Neural progenitor cell (in vitro differentiated cells): ENCODE measurements around the gene OR10AG1. TPM values are rescaled to one million over a fixed set of nuclear protein-coding genes. Genes with fewer than 3 reads are reported as not detected.

ENCODE experiments used
- DNase-seq: peaks from one replicate; pipeline ENCODE4 v3.0.0-alpha.2; 2016; ENCODE audit warnings: low spot score
- H2AFZ ChIP-seq: fragments of 200-600 bp; sonication (generic); replicated peaks from 2 replicates; pipeline ENCODE4 v1.6.1; 2016; ENCODE audit warnings: antibody characterized with exemption
- H3F3A ChIP-seq: fragments of 200-600 bp; sonication (generic); 2 replicates; pipeline ENCODE4 v1.6.1; 2016; ENCODE audit warnings: antibody characterized with exemption, low read depth
- H3K27ac ChIP-seq: fragments of 200-600 bp; sonication (generic); 2 replicates; pipeline ENCODE4 v1.5.1; 2016; ENCODE audit warnings: mild to moderate bottlenecking
- H3K27me3 ChIP-seq: fragments of 200-600 bp; sonication (generic); 2 replicates; pipeline ENCODE4 v1.6.1; 2016; ENCODE audit warnings: mild to moderate bottlenecking, moderate library complexity
- H3K36me3 ChIP-seq: fragments of 200-600 bp; sonication (generic); 2 replicates; pipeline ENCODE4 v1.5.1; 2016
- H3K4me1 ChIP-seq: fragments of 200-600 bp; sonication (generic); 2 replicates; pipeline ENCODE4 v1.6.1; 2016; ENCODE audit warnings: mixed run types
- H3K4me2 ChIP-seq: fragments of 200-600 bp; sonication (generic); 2 replicates; pipeline ENCODE4 v1.6.1; 2016
- H3K4me3 ChIP-seq: fragments of 200-600 bp; sonication (generic); 2 replicates; pipeline ENCODE4 v1.5.1; 2016
- H3K79me2 ChIP-seq: fragments of 200-600 bp; sonication (generic); 2 replicates; pipeline ENCODE4 v1.6.1; 2016; ENCODE audit warnings: low read depth
- H3K9ac ChIP-seq: fragments of 200-600 bp; sonication (generic); 2 replicates; pipeline ENCODE4 v1.6.1; 2016
- H3K9me3 ChIP-seq: fragments of 200-600 bp; sonication (generic); 2 replicates; pipeline ENCODE4 v1.5.1; 2016; ENCODE audit warnings: low read depth
- H4K20me1 ChIP-seq: fragments of 200-600 bp; sonication (generic); 2 replicates; pipeline ENCODE4 v1.6.1; 2016; ENCODE audit warnings: low read depth
- H3K27ac Mint-ChIP-seq: 3 replicates; pipeline ENCODE4 v1.8.0; 2021; ENCODE audit warnings: mixed read lengths
- H3K27me3 Mint-ChIP-seq: 2 replicates; pipeline ENCODE4 v1.8.0; 2022; ENCODE audit warnings: low read depth, mild to moderate bottlenecking, inconsistent platforms, moderate library complexity, mixed read lengths; ENCODE audit not compliant: insufficient read depth
- H3K36me3 Mint-ChIP-seq: 3 replicates; pipeline ENCODE4 v1.8.0; 2021; ENCODE audit warnings: mixed read lengths
- H3K4me1 Mint-ChIP-seq: 3 replicates; pipeline ENCODE4 v1.8.0; 2021; ENCODE audit warnings: mixed read lengths
- H3K4me3 Mint-ChIP-seq: 3 replicates; pipeline ENCODE4 v1.8.0; 2021; ENCODE audit warnings: mild to moderate bottlenecking, moderate library complexity, mixed read lengths
- H3K9me3 Mint-ChIP-seq: 3 replicates; pipeline ENCODE4 v1.8.0; 2020; ENCODE audit warnings: mixed read lengths
- CTCF ChIP-seq: fragments of 200-600 bp; sonication (generic); IDR thresholded peaks from 2 replicates; pipeline ENCODE4 v1.5.1; 2017; ENCODE audit warnings: antibody characterized with exemption, mild to moderate bottlenecking
- EZH2 ChIP-seq: fragments of 200-600 bp; sonication (generic); IDR thresholded peaks from 2 replicates; pipeline ENCODE4 v1.6.1; 2017; ENCODE audit warnings: antibody characterized with exemption, mild to moderate bottlenecking, moderate library complexity
- EZH2phosphoT487 ChIP-seq: fragments of 200-600 bp; sonication (generic); IDR thresholded peaks from 2 replicates; pipeline ENCODE4 v1.6.1; 2017; ENCODE audit warnings: antibody characterized with exemption
- total RNA-seq: library from RNA; depleted of rRNA; stranded (reverse); fragments of >200 nt; gene quantifications from 2 replicates; pipeline ENCODE4 v1.2.3, GENCODE V29; 2015; ENCODE audit warnings: low replicate concordance

The OR10AG1 gene
- total RNA-seq, 1 donor from 2014 or later: not detected

DNA sequence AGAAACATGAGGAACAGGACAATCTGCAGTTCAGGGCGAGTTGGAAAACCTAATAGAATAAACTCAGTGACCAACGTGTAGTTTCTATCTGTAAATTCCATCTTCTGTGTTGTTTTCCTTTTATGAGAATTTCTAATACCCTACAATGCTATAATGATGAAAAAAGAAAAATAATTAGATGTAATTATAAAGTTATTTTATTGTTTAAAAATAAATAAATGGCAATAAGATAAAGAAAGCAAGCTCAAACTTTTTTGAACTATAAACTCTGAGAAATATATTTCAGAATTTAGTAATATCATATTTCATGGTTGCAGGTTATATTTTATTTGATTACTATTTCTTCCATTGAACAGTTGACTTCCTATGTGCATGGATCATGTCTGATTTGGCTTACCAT, 33.4 kb downstream of the OR10AG1 start, which contains the start of gene OR5I1:
Gene OR5I1, minus strand, starts transcription at position 101 of the 400 bp plus-strand sequence. Its CDS starts 0 bp downstream, at position 101.
- no peak within 1 kb of the TSS for H3K27ac ChIP-seq
- H3K27me3 ChIP-seq: no peaks in the 10 kb centered on the region
- TF ChIP-seq EZH2 (no peak), CTCF (no peak), EZH2phosphoT487 (no peak)
- H2AFZ ChIP-seq: no peak within 1 kb of the TSS
- no peaks in the 10 kb centered on the region for H3K36me3 ChIP-seq
- Mint-ChIP-seq H3K9me3 (peaks cover 2% of the 10 kb centered on the region), H3K27ac (no peak within 1 kb of the TSS), H3K4me1 (no peaks in the 10 kb centered on the region), H3K27me3 (no peaks in the 10 kb centered on the region), H3K4me3 (no peak within 1 kb of the TSS), H3K36me3 (no peaks in the 10 kb centered on the region)
- no peaks in the 10 kb centered on the region for H4K20me1 ChIP-seq
- no peak within 1 kb of the TSS for H3K4me2 ChIP-seq
- H3K9me3 ChIP-seq: no peaks in the 10 kb centered on the region
- H3F3A ChIP-seq: no peaks in the 10 kb centered on the region
- no peak for DNase-seq
- no peaks in the 10 kb centered on the region for H3K79me2 ChIP-seq
- H3K9ac ChIP-seq: no peak within 1 kb of the TSS
- H3K4me1 ChIP-seq: no peaks in the 10 kb centered on the region
- no peak within 1 kb of the TSS for H3K4me3 ChIP-seq

DNA sequence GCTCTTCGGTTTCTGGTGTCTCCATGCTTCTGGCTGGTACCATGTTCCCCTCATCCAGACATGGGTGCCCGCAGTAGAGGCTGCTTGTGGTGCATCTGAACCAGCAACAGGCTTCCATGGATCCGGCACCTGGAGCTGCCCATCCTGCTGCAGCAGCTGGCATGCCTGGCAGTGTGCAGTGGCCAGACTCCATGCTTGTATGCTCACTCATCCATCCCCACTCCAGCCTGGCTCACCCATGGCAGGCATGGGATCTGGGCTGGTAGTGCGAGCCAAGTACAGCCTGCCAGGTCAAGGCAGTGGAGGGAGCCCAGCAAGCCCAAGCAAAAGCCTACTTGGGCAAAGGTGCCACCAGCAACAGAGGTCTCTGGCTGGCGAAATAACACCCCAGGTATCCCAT, 49.2 kb downstream of the OR10AG1 start:
- no peak for TF ChIP-seq CTCF
- no peak for TF ChIP-seq EZH2
- TF ChIP-seq EZH2phosphoT487: no peak
- Histone ChIP-seq H4K20me1 (no peaks in the 10 kb centered on the region), H3K4me2 (no peak overlapping the region), H3K4me3 (no peak overlapping the region), H3K36me3 (no peaks in the 10 kb centered on the region), H3K79me2 (no peaks in the 10 kb centered on the region), H3K9ac (no peak overlapping the region), H3K27me3 (no peaks in the 10 kb centered on the region), H3K9me3 (peaks cover 7% of the 10 kb centered on the region), H3K27ac (no peak overlapping the region), H3K4me1 (no peaks in the 10 kb centered on the region), H2AFZ (no peak overlapping the region), H3F3A (no peaks in the 10 kb centered on the region)
- no peaks in the 10 kb centered on the region for H3K4me1 Mint-ChIP-seq
- H3K4me3 Mint-ChIP-seq: no peak overlapping the region
- no peak for DNase-seq
- peaks cover 6% of the 10 kb centered on the region for H3K9me3 Mint-ChIP-seq
- no peaks in the 10 kb centered on the region for H3K36me3 Mint-ChIP-seq
- H3K27me3 Mint-ChIP-seq: no peaks in the 10 kb centered on the region
- H3K27ac Mint-ChIP-seq: no peak overlapping the region

Other genes with a start within 250 kb of the OR10AG1 start
- not detected in 2 replicates for gene OR5D13, start 196.5 kb downstream of the OR10AG1 start, total RNA-seq
- gene OR5D14, start 174.4 kb downstream of the OR10AG1 start, total RNA-seq: not detected in 2 replicates
- gene OR5L1, start 158.6 kb downstream of the OR10AG1 start, total RNA-seq: not detected in 2 replicates
- gene OR5D18, start 150.3 kb downstream of the OR10AG1 start, total RNA-seq: not detected in 2 replicates
- gene OR5L2, start 142.7 kb downstream of the OR10AG1 start, total RNA-seq: not detected in 2 replicates
- not detected in 2 replicates for gene OR5D16, start 131.2 kb downstream of the OR10AG1 start, total RNA-seq
- gene TRIM51, start 86.6 kb downstream of the OR10AG1 start, total RNA-seq: not detected in 2 replicates
- not detected in 2 replicates for gene OR5W2, start 55.4 kb downstream of the OR10AG1 start, total RNA-seq
- gene OR5I1, start 33.5 kb downstream of the OR10AG1 start, total RNA-seq: not detected in 2 replicates
- gene OR5F1, start 24.7 kb upstream of the OR10AG1 start, total RNA-seq: not detected in 2 replicates
- not detected in 2 replicates for gene OR5AS1, start 57.7 kb upstream of the OR10AG1 start, total RNA-seq
- gene OR8I2, start 123.4 kb upstream of the OR10AG1 start, total RNA-seq: not detected in 2 replicates
- gene OR8H2, start 133.7 kb upstream of the OR10AG1 start, total RNA-seq: not detected in 2 replicates
- not detected in 2 replicates for gene OR8H3, start 152.4 kb upstream of the OR10AG1 start, total RNA-seq
- not detected in 2 replicates for gene OR8J3, start 170.3 kb upstream of the OR10AG1 start, total RNA-seq
- not detected in 2 replicates for gene OR8K5, start 190.4 kb upstream of the OR10AG1 start, total RNA-seq
- gene OR5J2, start 206.7 kb upstream of the OR10AG1 start, total RNA-seq: not detected in 2 replicates